PFSK-1 (cell line): Measurements from ENCODE around the gene SLC39A11.

ENCODE experiments used
- SIN3A ChIP-seq: IDR thresholded peaks from 2 replicates; pipeline ENCODE4 v1.6.1; 2012; ENCODE audit warnings: mild to moderate bottlenecking, low read length, moderate library complexity, borderline replicate concordance; ENCODE audit not compliant: insufficient read depth
- TAF1 ChIP-seq: IDR thresholded peaks from 2 replicates; pipeline ENCODE4 v1.6.1; 2012; ENCODE audit warnings: low read length, control low read depth, borderline replicate concordance; ENCODE audit not compliant: insufficient read depth

DNA sequence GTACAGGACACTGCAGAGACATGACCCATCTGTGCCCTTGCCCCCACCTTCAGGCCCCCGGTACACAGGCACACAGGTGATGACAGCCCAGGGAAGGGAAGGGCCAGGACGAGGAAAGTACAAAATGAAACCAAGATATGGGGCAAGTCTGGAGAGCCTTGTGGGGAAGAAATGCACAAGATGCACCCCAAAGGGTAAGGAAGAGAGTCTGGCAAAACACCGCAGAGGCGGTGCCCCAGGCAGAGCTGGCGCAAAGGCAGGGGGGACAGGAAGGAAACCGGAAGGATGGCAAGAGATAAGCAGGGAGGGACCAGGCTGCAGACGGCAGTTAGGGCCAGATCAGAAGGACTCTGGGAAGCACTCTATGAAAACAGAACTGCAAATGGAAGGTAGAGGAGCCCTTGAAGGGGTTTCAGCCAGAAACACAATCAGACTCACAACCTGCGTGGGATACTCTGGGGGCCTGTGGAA lies 81.4 kb downstream of the SLC39A11 start:
- TF ChIP-seq TAF1 (no peak), SIN3A (no peak)
